K562 (cell line): ENCODE results near the gene IGSF9. TPM values are rescaled to one million over a fixed set of nuclear protein-coding genes. Genes with fewer than 3 reads are reported as not detected.

Experiments
- BRCA1 ChIP-seq, 2 experiments: fragments of 450-650 bp in 1 of 2; sonication (generic) in 1 of 2; formaldehyde crosslinking in 1 of 2; IDR thresholded peaks; 2 replicates each; pipeline versions ENCODE4 v1.5.0 to v1.6.1; 2017 to 2020; ENCODE audit warnings: mild to moderate bottlenecking in 1 of 2, missing genetic modification reagents in 1 of 2
- CREM ChIP-seq: IDR thresholded peaks from 2 replicates; pipeline ENCODE4 v1.6.1; 2014; ENCODE audit warnings: antibody characterized with exemption, low read depth
- E2F6 ChIP-seq, 2 experiments: IDR thresholded peaks; 2 replicates each; pipeline ENCODE4 v1.6.1; 2011; ENCODE audit warnings: borderline replicate concordance in 1 of 2, control low read depth in 1 of 2, low read depth in 1 of 2, low read length in 1 of 2, mild to moderate bottlenecking in 1 of 2, mixed read lengths in 1 of 2, moderate library complexity in 1 of 2; ENCODE audit not compliant: insufficient read depth in 1 of 2, insufficient read length in 1 of 2, poor library complexity in 1 of 2, severe bottlenecking in 1 of 2; ENCODE audit errors: extremely low read depth in 1 of 2
- ERF ChIP-seq: fragments of 450-650 bp; formaldehyde crosslinking; IDR thresholded peaks from 2 replicates; pipeline ENCODE4 v1.4.0; 2020; ENCODE audit warnings: mild to moderate bottlenecking, mixed read lengths
- ETV6 ChIP-seq, 3 experiments: fragments of 150-350 bp in 1 of 3; sonication (generic) in 1 of 3; formaldehyde crosslinking in 1 of 3; IDR thresholded peaks; 2 replicates each; pipeline versions ENCODE4 v1.6.1 to v1.8.0; 2014 to 2022; ENCODE audit warnings: borderline replicate concordance in 2 of 3, low read depth in 2 of 3, antibody characterized with exemption in 1 of 3, low read length in 1 of 3, mild to moderate bottlenecking in 1 of 3, missing genetic modification reagents in 1 of 3
- GATA2 ChIP-seq: sonication (generic); formaldehyde crosslinking; IDR thresholded peaks from 2 replicates; pipeline ENCODE4 v1.4.0; 2020; ENCODE audit warnings: mild to moderate bottlenecking, missing genetic modification reagents
- JUND ChIP-seq, 2 experiments: IDR thresholded peaks; 2 replicates in 1 of 2; 3 replicates in 1 of 2; pipeline ENCODE4 v1.6.1; 2011; ENCODE audit warnings: borderline replicate concordance in 2 of 2, low read depth in 2 of 2, low read length in 2 of 2, improper control_type of control experiment in 1 of 2, missing biosample characterization in 1 of 2, missing genetic modification characterization in 1 of 2, missing genetic modification reagents in 1 of 2
- LARP7 ChIP-seq: fragments of 450-650 bp; IDR thresholded peaks from 2 replicates; pipeline ENCODE4 v1.6.1; 2016
- MTA3 ChIP-seq: fragments of 450-650 bp; formaldehyde crosslinking; IDR thresholded peaks from 2 replicates; pipeline ENCODE4 v1.6.1; 2017; ENCODE audit warnings: mild to moderate bottlenecking, borderline replicate concordance
- SNAPC5 ChIP-seq: fragments of 250-450 bp; sonication (Bioruptor Pico); IDR thresholded peaks from 2 replicates; pipeline ENCODE4 v1.8.0; 2021; ENCODE audit warnings: moderate library complexity, mild to moderate bottlenecking, inconsistent platforms
- TCFL5 ChIP-seq: fragments of 250-450 bp; sonication (Bioruptor Pico); conservative IDR thresholded peaks from 2 replicates; pipeline ENCODE4 v1.6.1; 2021; ENCODE audit warnings: mild to moderate bottlenecking, moderate library complexity, matching md5 sums
- THAP12 ChIP-seq: fragments of 250-450 bp; sonication (Bioruptor Pico); IDR thresholded peaks from 2 replicates; pipeline ENCODE4 v1.9.0; 2021; ENCODE audit warnings: mild to moderate bottlenecking, inconsistent platforms
- ZFP91 ChIP-seq: sonication (generic); formaldehyde crosslinking; IDR thresholded peaks from 2 replicates; pipeline ENCODE4 v1.8.0; 2022; ENCODE audit warnings: mild to moderate bottlenecking, missing genetic modification reagents
- ZNF133 ChIP-seq: fragments of 250-450 bp; sonication (Bioruptor Pico); IDR thresholded peaks from 2 replicates; pipeline ENCODE4 v1.4.0; 2020; ENCODE audit warnings: mild to moderate bottlenecking
- ZNF239 ChIP-seq: fragments of 250-450 bp; sonication (Bioruptor Pico); IDR thresholded peaks from 2 replicates; pipeline ENCODE4 v1.4.0; 2020; ENCODE audit warnings: mild to moderate bottlenecking
- ZNF24 ChIP-seq: fragments of 450-650 bp; IDR thresholded peaks from 2 replicates; pipeline ENCODE4 v1.6.1; 2016
- ZNF639 ChIP-seq, 2 experiments: fragments of 200-800 bp in 1 of 2; sonication (Bioruptor generic) in 1 of 2; sonication (generic) in 1 of 2; formaldehyde crosslinking in 1 of 2; IDR thresholded peaks in 1 of 2; conservative IDR thresholded peaks in 1 of 2; 2 replicates each; pipeline versions ENCODE4 v1.5.0 to v1.6.1; 2016 to 2020; ENCODE audit warnings: missing compliant biosample characterization in 1 of 2, missing genetic modification characterization in 1 of 2, missing genetic modification reagents in 1 of 2
- ZNF696 ChIP-seq: fragments of 250-450 bp; sonication (Bioruptor Pico); conservative IDR thresholded peaks from 2 replicates; pipeline ENCODE4 v1.4.0; 2020; ENCODE audit warnings: mild to moderate bottlenecking, moderate library complexity
- ZSCAN32 ChIP-seq: fragments of 450-650 bp; formaldehyde crosslinking; IDR thresholded peaks from 2 replicates; pipeline ENCODE4 v1.4.0; 2020; ENCODE audit warnings: mild to moderate bottlenecking, moderate library complexity
- polyA plus RNA-seq, 8 experiments: library from polyadenylated mRNA; depleted of rRNA in 4 of 8; stranded (reverse) in 5 of 8; unstranded in 3 of 8; fragments of >200 nt; fragmentation: Nextera tagmentation in 2 of 8; fragmentation: Illumina TruSeq in 1 of 8; extraction: Ambion mirVana in 2 of 8; extraction: Trizol in 1 of 8; gene quantifications; 2 replicates each; pipeline versions ENCODE4 v1.2.1 to v1.2.3, GENCODE V29; 2011 to 2014; ENCODE audit warnings: inconsistent platforms in 1 of 8, missing spikeins in 1 of 8
- total RNA-seq, 7 experiments: library from RNA; depleted of rRNA in 6 of 7; stranded (reverse); fragments of >200 nt in 6 of 7; fragmentation: Illumina TruSeq in 2 of 7; extraction: Trizol in 2 of 7; gene quantifications; 2 replicates each; pipeline versions ENCODE4 v1.2.1 to v1.2.3, GENCODE V29; 2011 to 2021; ENCODE audit warnings: low replicate concordance in 1 of 7

IGSF9 gene
- total and polyA plus RNA-seq, 9 of the 15 experiments (the other 6 are each of a cell fraction or from before 2014, with no cell fraction given): 0.03 to 0.29 (median 0.07) TPM; not detected in 1

GRCh38 chr1:159924025-159924790 lies 21.2 kb downstream of the IGSF9 start (continued):
- no peak for TF ChIP-seq ERF (CRISPR knock-in tag)
- no peak for TF ChIP-seq GATA2 (CRISPR knock-in tag)
- TF ChIP-seq LARP7: no peak
- no peak for TF ChIP-seq BRCA1 (IDR thresholded peaks at IDR 0.05)
- no peak for TF ChIP-seq BRCA1 (CRISPR knock-in tag; IDR thresholded peaks at IDR 0.05)
- no peak for TF ChIP-seq ZSCAN32 (CRISPR knock-in tag)
- TF ChIP-seq TCFL5 (CRISPR knock-in tag): no peak
- no peak for TF ChIP-seq E2F6 (IDR thresholded peaks at IDR 0.05; ENCODE audit: borderline replicate concordance in 1 of 2, extremely low read depth in 1 of 2, insufficient read depth in 1 of 2, insufficient read length in 1 of 2, low read depth in 1 of 2, low read length in 1 of 2, poor library complexity in 1 of 2, severe bottlenecking in 1 of 2)
- TF ChIP-seq MTA3: peak; percentile 70
- no peak; a peak in 1 of 4 replicates for TF ChIP-seq ZNF639 (CRISPR knock-in tag; conservative IDR thresholded peaks at IDR 0.05 in 1 of 2, IDR thresholded peaks at IDR 0.05 in 1 of 2)
- no peak for TF ChIP-seq ZNF696
- no peak for TF ChIP-seq ZNF24
- TF ChIP-seq SNAPC5: no peak
- TF ChIP-seq ZNF133 (CRISPR knock-in tag): no peak
- no peak for TF ChIP-seq THAP12 (CRISPR knock-in tag)
- no peak for TF ChIP-seq ETV6 (IDR thresholded peaks at IDR 0.05; ENCODE audit: borderline replicate concordance in 1 of 2, low read depth in 2 of 2, low read length in 1 of 2)
- no peak for TF ChIP-seq ETV6 (CRISPR knock-in tag; IDR thresholded peaks at IDR 0.05; ENCODE audit: borderline replicate concordance)
- TF ChIP-seq ZNF239 (CRISPR knock-in tag): no peak
- no peak for TF ChIP-seq ZFP91
- TF ChIP-seq CREM: peak; percentile 92
- TF ChIP-seq JUND (IDR thresholded peaks at IDR 0.05; ENCODE audit: borderline replicate concordance, low read depth, low read length): peak; percentile 99
- peak; percentile 94; the same call in 1 of the 3 replicates for TF ChIP-seq JUND (tag; IDR thresholded peaks at IDR 0.05; ENCODE audit: borderline replicate concordance, low read depth, low read length)
